LNCAP (cell line): Measurements from ENCODE around the gene KDELR3.

ENCODE experiments used
- TF ChIP-seq, protein P1 (sequence below): fragments of 450-650 bp; IDR thresholded peaks from 2 replicates; pipeline ENCODE4 v1.5.1; 2017; ENCODE audit warnings: mild to moderate bottlenecking

The KDELR3 gene

GRCh38 chr22:38455076-38455529 is 12.8 kb upstream of the KDELR3 start, which contains the start of gene KCNJ4:
Gene KCNJ4 (minus strand): TSS chr22:38455199. CDS start chr22:38428132, 27,067 bp downstream.
- TF ChIP-seq, protein P1, sequence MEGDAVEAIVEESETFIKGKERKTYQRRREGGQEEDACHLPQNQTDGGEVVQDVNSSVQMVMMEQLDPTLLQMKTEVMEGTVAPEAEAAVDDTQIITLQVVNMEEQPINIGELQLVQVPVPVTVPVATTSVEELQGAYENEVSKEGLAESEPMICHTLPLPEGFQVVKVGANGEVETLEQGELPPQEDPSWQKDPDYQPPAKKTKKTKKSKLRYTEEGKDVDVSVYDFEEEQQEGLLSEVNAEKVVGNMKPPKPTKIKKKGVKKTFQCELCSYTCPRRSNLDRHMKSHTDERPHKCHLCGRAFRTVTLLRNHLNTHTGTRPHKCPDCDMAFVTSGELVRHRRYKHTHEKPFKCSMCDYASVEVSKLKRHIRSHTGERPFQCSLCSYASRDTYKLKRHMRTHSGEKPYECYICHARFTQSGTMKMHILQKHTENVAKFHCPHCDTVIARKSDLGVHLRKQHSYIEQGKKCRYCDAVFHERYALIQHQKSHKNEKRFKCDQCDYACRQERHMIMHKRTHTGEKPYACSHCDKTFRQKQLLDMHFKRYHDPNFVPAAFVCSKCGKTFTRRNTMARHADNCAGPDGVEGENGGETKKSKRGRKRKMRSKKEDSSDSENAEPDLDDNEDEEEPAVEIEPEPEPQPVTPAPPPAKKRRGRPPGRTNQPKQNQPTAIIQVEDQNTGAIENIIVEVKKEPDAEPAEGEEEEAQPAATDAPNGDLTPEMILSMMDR = no peak

- TF ChIP-seq, protein P1 = no peak
Observed at GRCh38 chr22:38455530-38456271, 12.2 kb upstream of the KDELR3 start.

- TF ChIP-seq, protein P1 = no peak
Observed at GRCh38 chr22:38456272-38456835, 11.5 kb upstream of the KDELR3 start.

DNA sequence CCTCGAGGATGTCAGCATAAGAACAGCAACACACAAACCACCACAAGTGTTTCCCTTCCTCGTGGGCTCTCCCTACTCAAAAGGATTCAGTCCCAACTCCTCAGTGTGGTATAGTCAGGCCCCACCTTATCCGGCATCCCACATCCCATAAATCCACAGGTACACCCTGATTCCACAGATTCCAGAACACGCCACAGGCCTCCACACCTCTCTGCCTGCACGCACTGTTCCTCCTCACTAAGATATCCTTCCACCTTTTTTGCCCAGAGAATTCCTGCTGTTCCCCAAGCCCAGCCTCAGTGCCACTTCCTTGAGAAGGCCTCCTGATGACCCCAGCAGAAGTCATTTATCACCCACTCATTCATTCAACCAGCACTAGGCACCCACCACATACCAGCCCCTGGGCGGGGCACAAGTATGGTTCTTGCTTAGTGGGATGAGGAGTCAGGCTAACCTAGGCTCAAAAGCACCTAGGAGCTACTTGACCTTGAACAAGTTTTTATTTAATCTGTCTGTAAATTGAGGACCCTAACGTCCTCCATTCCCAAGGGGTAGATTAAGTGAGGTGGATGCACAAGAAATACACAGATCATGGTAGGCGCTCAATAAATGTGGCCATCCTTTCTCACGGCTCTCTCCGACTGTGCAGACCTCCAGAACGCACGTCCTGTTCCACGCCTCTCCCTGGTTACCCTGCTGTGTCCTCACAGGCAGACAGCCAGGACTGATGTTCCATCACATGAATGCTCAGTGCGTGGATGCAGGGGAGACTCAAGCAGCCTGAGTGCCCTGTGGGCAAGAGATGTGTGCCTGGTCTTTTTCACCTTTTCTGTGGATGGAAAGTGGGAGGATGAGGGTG is 10.8 kb upstream of the KDELR3 start:
- TF ChIP-seq, protein P1 = no peak

GRCh38 chr22:38460426-38460840 is 7.5 kb upstream of the KDELR3 start:
- TF ChIP-seq, protein P1 = no peak

DNA sequence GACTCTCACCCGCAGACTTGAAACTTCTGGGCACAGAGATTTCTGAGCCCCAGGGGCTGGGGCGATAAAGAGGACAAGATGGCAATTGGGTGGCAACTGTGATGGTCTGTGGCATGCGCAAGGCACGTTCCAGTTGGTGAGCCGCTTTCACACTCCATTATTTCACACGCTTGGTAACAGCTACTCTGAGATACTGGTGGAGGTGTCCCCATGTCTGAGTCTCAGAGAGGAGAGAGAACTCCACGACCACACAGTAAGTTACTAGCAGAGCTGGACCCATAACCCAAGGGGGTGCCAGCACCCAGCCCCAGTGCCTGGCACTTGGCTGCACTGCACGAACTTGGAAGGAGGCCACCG is 6.9 kb upstream of the KDELR3 start:
- TF ChIP-seq, protein P1 = no peak

DNA sequence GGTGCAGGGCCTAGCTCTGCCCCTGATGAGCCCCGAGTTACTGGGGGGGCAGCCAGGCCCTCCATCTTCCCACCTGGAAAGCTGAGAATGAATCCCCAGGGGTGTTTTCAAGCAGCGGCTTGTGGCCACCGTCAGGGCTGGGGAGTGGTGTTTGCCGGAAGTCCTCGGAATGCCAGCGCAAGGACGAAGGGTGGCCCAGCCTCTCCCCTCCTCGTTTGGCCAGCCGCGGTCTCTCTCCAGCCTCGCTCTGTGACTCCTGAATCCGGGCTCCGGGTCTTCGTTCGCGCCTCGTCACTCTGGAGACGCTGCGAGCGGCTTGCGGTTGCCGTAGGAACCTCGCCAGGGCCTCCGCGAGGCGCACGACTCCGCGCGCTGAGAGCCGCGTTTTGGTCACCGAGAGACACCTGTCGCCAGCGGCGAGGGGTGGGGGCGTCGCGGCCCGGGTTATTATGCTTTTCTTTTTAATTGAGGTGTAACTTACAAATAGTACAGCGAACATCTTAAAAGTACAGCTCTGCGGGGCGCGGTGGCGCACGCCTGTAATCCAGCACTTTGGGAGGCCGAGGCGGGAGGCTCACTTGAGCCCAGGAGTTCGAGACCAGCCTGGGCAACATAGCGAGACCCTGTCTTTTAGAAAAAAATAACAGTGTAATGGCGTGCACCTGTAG is 6.3 kb upstream of the KDELR3 start:
- TF ChIP-seq, protein P1 = no peak
